Pancreas (tissue), 10 donors: Measurements from ENCODE around the gene P4HTM. TPM values are rescaled to one million over a fixed set of nuclear protein-coding genes. Genes with fewer than 3 reads are reported as not detected.
A peak's percentile ranks its signal among the peaks of the same experiment; 100 is the strongest.

Source experiments
- ATAC-seq, 4 donors: fragments of 200-7000 bp; cut with Tn5 transposase; one replicate each; pipeline versions ENCODE4 v1.8.0 to v1.9.1; 2020; ENCODE audit warnings: mild to moderate bottlenecking in 4 of 4, moderate library complexity in 4 of 4
- DNase-seq, 6 donors: peaks; one replicate each; pipeline ENCODE4 v3.0.0-alpha.2; 2020
- FAIRE-seq: peaks from 2 replicates; lab custom pipeline; 2012; peaks lifted over from hg19 to GRCh38; lab: Jason Lieb, UNC
- H3K27ac ChIP-seq, 4 donors: fragments of 200-600 bp; sonication (generic); 1 replicate in 3 of 4; 2 replicates in 1 of 4; pipeline versions ENCODE4 v1.5.0 to v1.8.0; 2020
- H3K27me3 ChIP-seq, 4 donors: fragments of 200-600 bp; one replicate each; pipeline ENCODE4 v1.8.0; 2021
- H3K36me3 ChIP-seq, 3 donors: fragments of 200-600 bp; sonication (generic) in 1 of 3; one replicate each; pipeline versions ENCODE4 v1.5.0 to v1.8.0; 2020 to 2021
- H3K4me1 ChIP-seq, 3 donors: fragments of 200-600 bp; one replicate each; pipeline ENCODE4 v1.8.0; 2021
- H3K4me3 ChIP-seq, 4 donors: fragments of 200-600 bp; sonication (generic) in 2 of 4; one replicate each; pipeline versions ENCODE4 v1.5.0 to v1.8.0; 2020 to 2021
- H3K9me3 ChIP-seq, 4 donors: fragments of 200-600 bp; one replicate each; pipeline ENCODE4 v1.8.0; 2021
- CTCF ChIP-seq, 4 donors: fragments of 200-600 bp; sonication (generic) in 3 of 4; IDR thresholded peaks; one replicate each; pipeline versions ENCODE4 v1.5.0 to v1.8.0; 2021; ENCODE audit warnings: antibody characterized with exemption in 4 of 4
- WGBS, 2 donors: extraction: QIAGEN DNeasy Blood & Tissue Kit; methylation state at CpG; one replicate each; pipeline ENCODE4 v1.1.7; 2013; 5-methylcytosine and 5-hydroxymethylcytosine counted together
- intact Hi-C, 3 donors: fragments of 100-400 bp; cut with DNase I; formaldehyde crosslinking; loops; one replicate each; pipeline versions ENCODE4 v1.11.1 to v1.14.2; 2022
- polyA plus RNA-seq, 2 donors: library from polyadenylated mRNA; stranded (reverse); fragments of 200-250 nt; gene quantifications; one replicate each; pipeline ENCODE4 v1.2.3, GENCODE V29; 2013
- total RNA-seq, 6 donors: library from RNA; stranded (reverse); fragmentation: NEBNext Ultra II Directional in 4 of 6; extraction: Animal tissue kit (Norgen Biotek cat#: 25700) in 4 of 6; gene quantifications; one replicate each; pipeline versions ENCODE4 v1.2.1 to v1.2.4, GENCODE V29; 2021 to 2023
- donor health status: healthy with polysubstance abuse.
- donor health status: DM: no; HTN: no; CAD: no; lungs with moderate emphysema.
- donor health status: DM: no; HTN: no; CAD: no.
- donor health status: control.
- donor health status: control.
- donor health status: Bipolar disorder and iron deficiency.
- donor health status: DM: yes; HTN: yes; CAD: no.
- donor health status: DM: no; HTN: no; CAD: no.
- donor health status: DM: no; HTN: no; CAD: no.
- donor health status: DM: yes; HTN: yes; CAD: no.

P4HTM gene
- total and polyA plus RNA-seq, 8 donors = 29.9 to 108 (median 41.4) TPM

DNA sequence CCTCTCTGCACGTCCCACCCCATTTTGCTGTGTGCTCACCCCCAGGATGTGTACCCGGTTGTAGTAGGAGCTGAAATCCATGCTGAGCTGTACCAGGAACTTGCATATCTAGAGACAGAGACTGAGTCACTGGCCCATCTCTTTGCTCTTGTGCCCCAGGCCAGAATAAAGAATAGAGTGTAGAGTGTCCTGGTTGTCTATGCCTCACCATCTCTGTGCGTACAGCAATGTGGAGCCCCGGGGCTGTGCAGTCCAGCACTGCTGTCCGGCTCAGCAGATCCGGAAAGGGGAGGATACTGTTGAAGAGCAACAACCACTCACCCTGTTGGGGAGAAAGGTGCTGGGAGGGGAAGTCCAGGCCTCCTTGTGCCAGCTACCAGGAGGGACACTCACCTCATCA is 25.7 kb downstream of the P4HTM start:
- H3K27me3 ChIP-seq = no peaks in the 10 kb centered on the region
- peak in 1 of 6 donors; percentile 17 for DNase-seq
- H3K4me1 ChIP-seq = peaks cover 7 to 25% (median 17%) of the 10 kb centered on the region in 3 donors
- peaks cover 0 to 20% (median 11%) of the 10 kb centered on the region in 3 donors for H3K36me3 ChIP-seq
- ATAC-seq = no peak
- intact Hi-C loops = no loop called here
- WGBS, 2 donors = 80 to 92% methylated on average over 6 of the region's 6 CpGs
- no peak overlapping the region for H3K27ac ChIP-seq
- H3K9me3 ChIP-seq = no peaks in the 10 kb centered on the region
- H3K4me3 ChIP-seq = no peak overlapping the region
- no peak for FAIRE-seq
- TF ChIP-seq CTCF (IDR thresholded peaks at IDR 0.05) = no peak

- WGBS, 2 donors = 79 to 82% methylated on average over 6 of the region's 6 CpGs
- Histone ChIP-seq H3K27me3 (no peaks in the 10 kb centered on the region), H3K27ac (no peak overlapping the region), H3K36me3 (peaks cover 0 to 20% (median 11%) of the 10 kb centered on the region in 3 donors), H3K4me1 (peaks cover 7 to 25% (median 16%) of the 10 kb centered on the region in 3 donors), H3K4me3 (no peak overlapping the region), H3K9me3 (no peaks in the 10 kb centered on the region)
- ATAC-seq (no peak), DNase-seq (peak in 1 of 6 donors; percentile 25), FAIRE-seq (no peak)
- intact Hi-C loops = no loop called here
- no peak for TF ChIP-seq CTCF (IDR thresholded peaks at IDR 0.05)
These were observed 26.6 kb downstream of the P4HTM start for GRCh38 chr3:49016414-49017228.

- no peak for ATAC-seq
- Histone ChIP-seq H3K9me3 (no peaks in the 10 kb centered on the region), H3K36me3 (peaks cover 0 to 20% (median 11%) of the 10 kb centered on the region in 3 donors), H3K27ac (peak overlapping the region; percentile 53 to 86 (median 68)), H3K27me3 (no peaks in the 10 kb centered on the region), H3K4me3 (peak overlapping the region; percentile 51 to 82 (median 69)), H3K4me1 (peaks cover 7 to 19% (median 8%) of the 10 kb centered on the region in 3 donors)
- intact Hi-C loops = no loop called here
- TF ChIP-seq CTCF (IDR thresholded peaks at IDR 0.05) = no peak
- no peak for FAIRE-seq
- WGBS, 2 donors = 5% methylated on average over 22 to 23 of the region's 23 CpGs
- DNase-seq = peak in 1 of 6 donors; percentile 60
These were observed 27.4 kb downstream of the P4HTM start for GRCh38 chr3:49017229-49017970.

- ATAC-seq (peak; percentile 5 to 33 (median 8)), FAIRE-seq (no peak), DNase-seq (peak; percentile 60 to 90 (median 73))
- intact Hi-C loops = no loop called here
- Histone ChIP-seq H3K27me3 (no peaks in the 10 kb centered on the region), H3K4me1 (peaks cover 3 to 25% (median 7%) of the 10 kb centered on the region in 3 donors), H3K27ac (peak within 1 kb of the TSS; percentile 53 to 86 (median 68)), H3K36me3 (peaks cover 0 to 20% (median 11%) of the 10 kb centered on the region in 3 donors), H3K4me3 (peak within 1 kb of the TSS; percentile 51 to 82 (median 69)), H3K9me3 (no peaks in the 10 kb centered on the region)
- WGBS, 2 donors = 0% methylated on average over 77 to 85 of the region's 85 CpGs
- TF ChIP-seq CTCF (IDR thresholded peaks at IDR 0.05) = no peak
These were observed 28.1 kb downstream of the P4HTM start, which contains the start of gene DALRD3 for GRCh38 chr3:49017971-49018706. Gene DALRD3 (minus strand): TSS chr3:49018580. CDS start chr3:49018564, 16 bp downstream.
